Progenitor cell of endocrine pancreas (in vitro differentiated cells): Measurements from ENCODE around the gene IQGAP1. TPM values are rescaled to one million over a fixed set of nuclear protein-coding genes. Genes with fewer than 3 reads are reported as not detected.

Source experiments
- DNase-seq: peaks from one replicate; pipeline ENCODE4 v3.0.0; 2021; ENCODE audit warnings: low spot score; ENCODE audit not compliant: unreplicated experiment
- H3K27ac Mint-ChIP-seq: 2 replicates; pipeline ENCODE4 v1.8.0; 2021; ENCODE audit warnings: mild to moderate bottlenecking, moderate library complexity, mixed read lengths
- H3K27me3 Mint-ChIP-seq: 2 replicates; pipeline ENCODE4 v1.8.0; 2021; ENCODE audit warnings: mixed read lengths
- H3K36me3 Mint-ChIP-seq: 2 replicates; pipeline ENCODE4 v1.8.0; 2022; ENCODE audit warnings: mixed read lengths; ENCODE audit not compliant: insufficient read depth
- H3K4me1 Mint-ChIP-seq: 2 replicates; pipeline ENCODE4 v1.8.0; 2021; ENCODE audit warnings: low read depth, mixed read lengths
- H3K4me3 Mint-ChIP-seq: 2 replicates; pipeline ENCODE4 v1.8.0; 2021; ENCODE audit warnings: low read depth, mild to moderate bottlenecking, moderate library complexity, mixed read lengths
- H3K9me3 Mint-ChIP-seq: 2 replicates; pipeline ENCODE4 v1.8.0; 2021; ENCODE audit warnings: low read depth, mixed read lengths
- CTCF ChIP-seq: fragments of 200-600 bp; sonication (generic); IDR thresholded peaks from one replicate; pipeline ENCODE4 v1.5.0; 2021; ENCODE audit warnings: antibody characterized with exemption, mild to moderate bottlenecking; ENCODE audit not compliant: unreplicated experiment
- total RNA-seq: library from RNA; stranded (reverse); gene quantifications from 2 replicates; pipeline ENCODE4 v1.2.1, GENCODE V29; 2021

Gene IQGAP1
- total RNA-seq, 1 donor from 2014 or later: 141 TPM

GRCh38 chr15:90364251-90364650 lies 23.8 kb upstream of the IQGAP1 start:
- Mint-ChIP-seq H3K4me1 (peaks cover 4% of the 10 kb centered on the region), H3K27ac (no peak overlapping the region), H3K27me3 (no peaks in the 10 kb centered on the region), H3K9me3 (no peaks in the 10 kb centered on the region), H3K36me3 (peaks cover 18% of the 10 kb centered on the region), H3K4me3 (no peak overlapping the region)
- no peak for TF ChIP-seq CTCF
- no peak for DNase-seq

- H3K4me3 Mint-ChIP-seq: no peak overlapping the region
- H3K27ac Mint-ChIP-seq: no peak overlapping the region
These were observed 22.5 kb upstream of the IQGAP1 start for GRCh38 chr15:90365414-90366055.

GRCh38 chr15:90367576-90367975 lies 20.5 kb upstream of the IQGAP1 start:
- H3K4me3 Mint-ChIP-seq: no peak overlapping the region

More at GRCh38 chr15:90365414-90366055, 22.5 kb upstream of the IQGAP1 start:
- Mint-ChIP-seq H3K9me3 (no peaks in the 10 kb centered on the region), H3K4me1 (peaks cover 8% of the 10 kb centered on the region), H3K27me3 (no peaks in the 10 kb centered on the region), H3K36me3 (peaks cover 8% of the 10 kb centered on the region)
- no peak for DNase-seq
- no peak for TF ChIP-seq CTCF

GRCh38 chr15:90375071-90375470 lies 13.0 kb upstream of the IQGAP1 start:
- Mint-ChIP-seq H3K4me1 (peaks cover 3% of the 10 kb centered on the region), H3K9me3 (peaks cover 6% of the 10 kb centered on the region), H3K27me3 (no peaks in the 10 kb centered on the region), H3K36me3 (peaks cover 1% of the 10 kb centered on the region), H3K27ac (no peak overlapping the region), H3K4me3 (no peak overlapping the region)
- no peak for TF ChIP-seq CTCF
- DNase-seq: no peak

More at GRCh38 chr15:90367576-90367975, 20.5 kb upstream of the IQGAP1 start:
- no peak for DNase-seq
- H3K27ac Mint-ChIP-seq: no peak overlapping the region
- H3K4me1 Mint-ChIP-seq: peaks cover 8% of the 10 kb centered on the region
- no peaks in the 10 kb centered on the region for H3K9me3 Mint-ChIP-seq
- TF ChIP-seq CTCF: no peak
- H3K27me3 Mint-ChIP-seq: no peaks in the 10 kb centered on the region
- H3K36me3 Mint-ChIP-seq: peaks cover 2% of the 10 kb centered on the region

GRCh38 chr15:90376789-90377188 lies 11.3 kb upstream of the IQGAP1 start:
- H3K4me1 Mint-ChIP-seq: peaks cover 2% of the 10 kb centered on the region
- no peak for TF ChIP-seq CTCF
- H3K27ac Mint-ChIP-seq: no peak overlapping the region
- peaks cover 10% of the 10 kb centered on the region for H3K9me3 Mint-ChIP-seq
- peaks cover 5% of the 10 kb centered on the region for H3K36me3 Mint-ChIP-seq
- DNase-seq: no peak
- H3K27me3 Mint-ChIP-seq: no peaks in the 10 kb centered on the region
- H3K4me3 Mint-ChIP-seq: no peak overlapping the region
